NCI-H82 (cell line): ENCODE results near the gene PDGFD.

Experiments
- DNase-seq: peaks from one replicate; lab custom pipeline; 2025; lab: John Stamatoyannopoulos, UW

The PDGFD gene

GRCh38 chr11:103958475-103959215 is 205.3 kb downstream of the PDGFD start:
- no peak for DNase-seq

DNA sequence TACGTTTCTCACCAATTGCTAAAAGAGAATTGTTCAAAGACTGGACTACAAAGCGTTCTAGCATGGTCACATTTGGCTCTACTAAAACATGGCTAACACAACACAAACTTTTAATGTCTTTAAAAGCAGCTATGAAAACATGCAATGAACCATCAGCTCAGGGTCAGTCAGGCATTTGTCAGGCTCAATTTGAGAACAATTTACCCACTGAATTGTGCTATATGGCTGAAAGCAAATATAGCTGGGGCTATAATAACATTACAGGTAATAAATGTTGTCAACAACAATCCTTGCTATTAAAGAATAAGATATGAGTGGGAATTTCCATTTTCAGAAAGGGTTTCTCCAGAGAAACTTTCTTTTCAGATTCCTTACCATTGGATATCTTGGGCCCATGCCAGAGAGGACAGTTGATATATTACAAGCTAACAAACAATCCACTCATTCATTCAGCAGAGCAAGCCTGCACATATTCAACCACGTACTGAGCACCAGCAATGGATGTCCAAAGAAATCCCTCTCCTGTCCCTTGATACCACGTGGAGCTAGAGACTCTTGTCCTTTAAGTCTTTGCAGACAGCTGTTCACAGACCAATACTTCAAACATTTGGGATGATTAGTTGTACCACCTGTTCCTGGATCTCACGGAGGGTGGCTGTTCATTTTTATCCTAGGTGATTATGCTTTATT is 210.0 kb downstream of the PDGFD start:
- DNase-seq = peak; percentile 84

DNA sequence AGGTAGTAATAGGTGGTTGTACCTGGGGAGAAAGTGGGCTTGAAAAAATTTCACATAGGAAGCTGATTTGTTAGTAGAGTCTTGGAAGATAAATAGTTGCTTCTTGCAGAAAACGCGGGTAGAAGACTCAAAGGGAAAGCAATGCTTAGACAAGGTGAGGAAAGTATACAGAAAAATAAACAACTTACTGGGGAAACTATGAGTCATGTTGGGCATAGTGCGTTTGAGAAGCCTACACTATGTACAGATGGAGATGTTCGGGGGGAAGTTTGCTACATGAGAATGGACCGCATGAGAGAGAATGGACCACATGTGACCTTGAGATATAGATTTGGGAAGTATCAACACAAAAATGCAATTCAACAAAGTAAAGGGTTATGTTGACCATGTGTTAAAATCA is 214.2 kb downstream of the PDGFD start:
- DNase-seq = no peak

GRCh38 chr11:103948187-103948763 is 215.7 kb downstream of the PDGFD start:
- DNase-seq = no peak

DNA sequence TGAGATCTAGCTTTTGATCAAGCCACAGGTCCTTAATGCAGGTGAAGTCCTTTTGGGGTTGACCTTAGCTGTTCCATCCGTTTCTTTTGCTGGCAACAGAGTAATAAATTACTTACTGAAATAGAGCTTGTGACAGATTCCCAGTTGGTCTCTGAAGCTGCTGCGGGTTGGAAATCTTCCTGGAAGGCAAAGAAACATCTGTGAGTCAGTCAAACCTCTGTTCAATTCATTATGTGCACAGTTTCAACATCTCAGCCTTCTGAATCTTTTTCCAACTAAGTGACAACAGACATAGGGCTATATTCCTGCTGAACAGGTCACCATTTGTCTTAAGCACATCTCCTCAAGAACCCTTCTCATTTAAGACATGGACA is 216.4 kb downstream of the PDGFD start:
- no peak for DNase-seq

GRCh38 chr11:103946793-103947545 is 217.0 kb downstream of the PDGFD start:
- DNase-seq = no peak

GRCh38 chr11:103944251-103944940 is 219.6 kb downstream of the PDGFD start:
- DNase-seq = no peak

GRCh38 chr11:103942646-103943045 is 221.3 kb downstream of the PDGFD start:
- DNase-seq = no peak

DNA sequence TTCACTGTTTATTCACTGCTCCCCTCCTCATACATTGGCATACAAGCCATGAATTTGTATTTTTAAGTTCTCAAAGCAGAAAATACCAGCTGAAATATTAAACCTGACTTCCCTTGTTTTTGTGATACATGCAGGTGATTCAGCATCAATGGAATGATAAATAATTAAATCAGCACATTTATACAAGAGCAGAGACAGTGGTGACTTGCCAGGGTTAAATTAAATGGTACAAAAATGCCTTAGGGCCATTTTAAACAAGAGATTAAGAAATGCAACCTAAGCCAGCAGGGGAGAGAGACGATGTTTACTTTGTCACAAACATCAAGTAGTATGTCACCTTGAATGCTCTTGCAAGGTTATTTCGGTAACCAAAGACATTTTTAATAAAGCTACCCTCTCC is 223.4 kb downstream of the PDGFD start:
- DNase-seq = no peak

DNA sequence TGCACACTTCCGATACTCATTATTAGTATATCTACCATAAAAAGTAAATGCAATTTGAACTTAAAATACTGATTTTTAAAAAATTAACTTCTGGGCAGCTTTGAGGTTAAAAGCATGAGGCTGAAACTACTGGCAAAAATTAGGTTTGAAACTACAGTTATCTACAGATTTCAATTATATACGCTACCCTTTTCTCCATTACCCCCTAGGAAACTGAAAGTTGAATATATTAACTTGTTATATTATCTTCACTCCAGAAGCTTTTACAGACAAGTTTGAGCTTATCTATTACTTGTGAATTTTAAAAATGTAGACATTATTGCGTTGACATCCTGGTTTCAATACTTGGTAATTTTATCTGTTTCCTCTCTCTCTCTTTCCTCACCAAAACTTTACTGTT is 224.3 kb downstream of the PDGFD start:
- DNase-seq = no peak

DNA sequence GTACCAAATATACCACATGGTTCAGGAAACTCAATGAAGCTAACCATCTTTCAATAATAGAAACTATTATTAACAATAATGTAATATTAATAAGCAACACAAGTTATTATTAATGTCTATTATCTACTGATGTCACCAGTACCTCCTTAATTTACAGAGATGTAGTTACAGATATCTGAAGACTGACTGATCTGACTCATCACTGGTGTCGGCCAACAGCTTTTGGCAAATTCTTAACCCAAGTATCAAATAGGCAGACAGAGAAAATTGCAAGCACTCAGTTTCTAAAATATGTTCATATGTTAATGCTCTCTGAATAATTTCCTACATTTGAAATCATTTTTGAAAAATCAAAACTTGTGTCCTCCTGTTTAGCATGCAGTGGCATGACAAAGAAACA is 227.9 kb downstream of the PDGFD start:
- no peak for DNase-seq

DNA sequence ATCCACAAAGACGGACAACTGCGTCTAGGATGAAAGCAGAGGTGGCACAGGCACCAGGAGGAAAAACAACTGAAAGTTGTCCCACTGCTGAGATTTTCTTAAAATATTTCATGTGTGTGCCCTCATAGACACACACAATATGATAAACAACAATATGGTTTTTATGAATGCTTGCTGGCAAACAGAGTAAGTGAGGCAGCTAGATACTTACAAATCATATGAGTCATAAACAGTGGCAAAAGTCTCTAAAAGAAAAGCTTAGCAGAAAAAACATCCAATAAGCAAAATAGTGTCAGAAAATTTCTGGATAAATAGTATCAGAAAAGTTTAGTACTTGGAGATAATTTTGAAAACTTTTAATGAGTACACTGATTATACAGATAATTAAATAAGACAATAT is 228.7 kb downstream of the PDGFD start:
- no peak for DNase-seq

GRCh38 chr11:103929170-103929903 is 234.6 kb downstream of the PDGFD start:
- no peak for DNase-seq

DNA sequence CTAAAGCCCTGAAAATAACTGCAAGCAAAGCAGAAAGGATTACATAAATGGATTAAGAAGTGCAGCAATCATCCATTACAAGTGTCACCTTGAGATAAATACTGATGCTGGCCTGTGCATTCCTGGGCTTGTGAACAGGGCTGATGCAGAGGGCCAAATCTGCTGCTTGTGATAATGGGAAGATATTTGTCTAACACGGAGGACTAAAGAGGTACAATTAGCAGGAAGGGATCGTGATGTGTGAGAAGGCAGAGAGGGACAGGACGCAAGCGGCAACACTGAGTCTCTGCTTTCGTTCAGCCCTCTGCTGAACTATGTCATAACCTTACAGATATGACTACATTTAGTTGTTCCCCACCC is 235.2 kb downstream of the PDGFD start:
- DNase-seq = peak; percentile 89

DNA sequence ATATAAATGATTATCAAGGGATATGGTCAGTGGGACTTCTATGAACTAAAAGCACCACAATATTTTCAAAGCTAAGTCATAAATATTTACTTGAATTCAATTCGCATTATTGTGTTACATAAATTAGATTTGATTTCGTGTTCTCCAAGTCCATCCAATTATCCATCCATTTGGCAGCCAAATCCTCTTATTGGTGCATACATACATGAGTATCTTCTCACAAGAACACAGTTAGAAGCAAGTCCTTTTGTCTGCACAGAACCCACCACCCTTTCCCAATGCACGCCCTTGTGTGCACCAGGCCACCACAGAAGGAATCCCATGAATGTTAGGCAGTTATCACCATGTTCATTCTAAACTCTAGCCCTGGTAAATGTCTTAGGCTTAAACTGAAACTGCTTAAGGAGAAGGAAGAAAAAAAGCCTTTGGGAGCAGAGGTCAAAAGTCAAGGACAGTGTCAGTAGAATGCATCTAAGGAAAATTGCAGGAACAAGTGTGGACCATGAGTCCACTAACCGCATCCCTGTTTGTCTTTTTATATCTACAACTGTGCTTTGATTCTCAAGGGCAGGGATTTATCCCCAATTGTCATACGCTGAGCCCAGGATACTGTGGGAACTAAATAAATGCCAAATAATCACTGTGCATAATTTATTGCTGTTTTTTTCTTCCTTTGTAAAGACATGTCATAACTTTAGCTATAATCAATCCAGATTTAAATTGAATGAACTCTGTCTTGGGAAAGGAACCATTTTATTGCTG is 235.7 kb downstream of the PDGFD start:
- DNase-seq = peak; percentile 82

GRCh38 chr11:103927535-103927934 is 236.4 kb downstream of the PDGFD start:
- DNase-seq = peak; percentile 46

- DNase-seq = peak; percentile 66
Measured at GRCh38 chr11:103926990-103927389, 237.0 kb downstream of the PDGFD start.

DNA sequence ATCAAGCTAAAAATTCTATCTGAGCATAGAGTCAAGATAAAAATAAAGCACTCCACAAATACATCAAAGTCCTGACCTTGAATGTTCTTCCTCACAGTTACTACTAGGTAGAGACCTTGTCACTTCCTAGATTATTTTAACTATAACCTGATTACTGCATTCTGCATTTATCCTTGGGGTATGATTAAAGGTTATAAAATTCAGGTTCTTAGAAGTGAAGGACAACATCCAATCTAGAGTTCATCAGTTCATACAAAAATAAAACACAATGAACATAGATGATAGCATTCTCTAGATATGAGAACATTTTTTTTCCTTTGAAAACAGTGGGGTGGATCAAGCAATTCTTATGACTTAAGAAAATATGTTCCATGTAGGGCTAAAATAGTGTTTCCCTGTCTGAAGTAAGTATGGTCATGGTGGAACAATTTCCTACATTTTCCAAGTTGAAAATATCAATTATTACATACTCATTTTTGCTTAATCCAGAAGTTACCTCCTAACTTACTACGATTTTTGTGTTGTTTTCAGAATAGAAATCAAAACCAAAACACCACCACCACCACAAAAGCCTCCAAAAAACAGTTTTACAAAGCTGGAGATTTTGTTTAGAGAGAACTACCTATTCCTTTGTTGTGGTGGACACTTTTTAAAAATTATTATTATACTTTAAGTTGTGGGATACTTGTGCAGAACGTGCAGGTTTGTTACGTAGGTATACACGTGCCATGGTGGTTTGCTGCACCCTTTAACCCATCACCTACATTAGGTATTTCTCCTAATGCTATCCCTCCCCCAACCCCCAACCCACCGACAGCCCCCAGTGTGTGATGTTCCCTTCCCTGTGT is 239.6 kb downstream of the PDGFD start:
- no peak for DNase-seq

- no peak for DNase-seq
Measured at GRCh38 chr11:103923451-103923931, 240.5 kb downstream of the PDGFD start.

DNA sequence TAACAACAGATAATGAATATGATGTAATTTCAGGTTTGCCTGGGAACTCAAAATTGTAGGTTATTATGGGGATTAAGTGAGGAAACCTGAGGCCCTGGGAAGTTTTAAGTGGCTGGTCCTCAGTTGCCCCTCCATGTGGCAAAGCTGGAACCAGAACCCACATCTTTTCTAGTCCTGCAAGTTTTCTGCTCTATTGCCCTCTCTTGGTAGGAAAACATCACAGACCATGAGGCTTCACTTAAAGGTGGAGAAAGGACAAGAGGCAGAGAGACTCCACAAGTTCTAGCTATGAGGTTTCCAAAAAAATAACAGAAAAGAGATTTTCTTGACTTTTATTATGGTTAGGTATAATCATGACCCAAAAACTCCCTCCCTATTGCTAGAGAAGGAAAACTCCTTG is 243.0 kb downstream of the PDGFD start:
- no peak for DNase-seq
